Fibroblast of skin of right biceps (primary cell): ENCODE measurements around the gene SCAI.
A peak's percentile ranks its signal among the peaks of the same experiment; 100 is the strongest.
"Not testable (repeated sequence)": the region's sequence is repeated elsewhere in the genome, so short reads cannot be mapped to it uniquely, and the experiment has no call there.

Experiments used
- DNase-seq: peaks from one replicate; pipeline ENCODE4 v3.0.0-alpha.2; 2013

SCAI gene

GRCh38 chr9:125103021-125103420 lies 40.3 kb downstream of the SCAI start:
- DNase-seq, result no peak

- DNase-seq, result no peak
These were observed 42.5 kb downstream of the SCAI start for GRCh38 chr9:125100822-125101221.

GRCh38 chr9:125099816-125100215 lies 43.5 kb downstream of the SCAI start:
- DNase-seq, result no peak

- no peak for DNase-seq
These were observed 47.4 kb downstream of the SCAI start for GRCh38 chr9:125095821-125096443.

GRCh38 chr9:125091121-125091520 lies 52.2 kb downstream of the SCAI start:
- no peak for DNase-seq

- DNase-seq, result no peak
These were observed 54.0 kb downstream of the SCAI start for GRCh38 chr9:125089331-125089730.

GRCh38 chr9:125088752-125089151 lies 54.6 kb downstream of the SCAI start:
- DNase-seq, result no peak

GRCh38 chr9:125085703-125086477 lies 57.4 kb downstream of the SCAI start:
- no peak for DNase-seq

GRCh38 chr9:125082197-125082596 lies 61.1 kb downstream of the SCAI start:
- not testable (repeated sequence) for DNase-seq

GRCh38 chr9:125080797-125081196 lies 62.5 kb downstream of the SCAI start:
- not testable (repeated sequence) for DNase-seq

GRCh38 chr9:125079931-125080330 lies 63.4 kb downstream of the SCAI start:
- no peak for DNase-seq

- no peak for DNase-seq
These were observed 67.3 kb downstream of the SCAI start for GRCh38 chr9:125075997-125076396.

GRCh38 chr9:125074976-125075375 lies 68.4 kb downstream of the SCAI start:
- DNase-seq, result peak; percentile 9

- peak; percentile 28 for DNase-seq
These were observed 76.3 kb downstream of the SCAI start for GRCh38 chr9:125066839-125067619.

GRCh38 chr9:125061391-125061790 lies 81.9 kb downstream of the SCAI start:
- no peak for DNase-seq

- no peak for DNase-seq
These were observed 93.9 kb downstream of the SCAI start for GRCh38 chr9:125049212-125050049.

- no peak for DNase-seq
These were observed 99.7 kb downstream of the SCAI start for GRCh38 chr9:125043631-125044030.

- DNase-seq, result no peak
These were observed 100.2 kb downstream of the SCAI start for GRCh38 chr9:125043148-125043547.

- DNase-seq, result no peak
These were observed 105.2 kb downstream of the SCAI start for GRCh38 chr9:125038166-125038565.

GRCh38 chr9:125028041-125028440 lies 115.3 kb downstream of the SCAI start:
- DNase-seq, result no peak

- DNase-seq, result no peak
These were observed 118.4 kb downstream of the SCAI start for GRCh38 chr9:125024917-125025316.

- DNase-seq, result no peak
These were observed 122.3 kb downstream of the SCAI start for GRCh38 chr9:125021069-125021468.

- not testable (repeated sequence) for DNase-seq
These were observed 127.7 kb downstream of the SCAI start for GRCh38 chr9:125015655-125016054.
